K562 (cell line): ENCODE data around the gene VWA5B1. TPM values are rescaled to one million over a fixed set of nuclear protein-coding genes. Genes with fewer than 3 reads are reported as not detected.

Source experiments
- ATAC-seq: fragments of 200-7000 bp; cut with Tn5 transposase; 3 replicates; pipeline ENCODE4 v1.9.1; 2020; ENCODE audit warnings: moderate library complexity
- BruUV-seq: library from RNA; stranded (reverse); fragments of 400-500 nt; replicated peaks from 2 replicates; lab custom pipeline; 2021; lab: Mats Ljungman, UMichigan
- CTCF ChIA-PET: fragments of 300-600 bp; formaldehyde crosslinking; extraction: SDS; loops from one replicate; lab custom pipeline; 2021; ENCODE audit warnings: low intra/inter-chr PET ratio; lab: Yijun Ruan, JAX
- POLR2A ChIA-PET: fragments of 300-600, 350-650 bp; sonication (Branson Sonifier 250); formaldehyde crosslinking; extraction: SDS; loops from one replicate; lab custom pipeline; 2021; ENCODE audit warnings: antibody characterized with exemption, inconsistent platforms; lab: Yijun Ruan, JAX
- DNase-seq, 4 experiments: peaks; one replicate each; pipeline versions ENCODE4 v3.0.0 to v3.0.0-alpha.2; 2011 to 2018; ENCODE audit warnings: low spot score in 3 of 4, mixed read lengths in 3 of 4; ENCODE audit errors: extremely low read depth in 1 of 4
- FAIRE-seq: peaks from 2 replicates; lab custom pipeline; 2011; peaks lifted over from hg19 to GRCh38; lab: Jason Lieb, UNC
- H2AFZ ChIP-seq: 2 replicates; pipeline ENCODE4 v1.6.0; 2011; ENCODE audit warnings: low read depth, low read length, control low read depth, inconsistent platforms
- H3K27ac ChIP-seq: fragments of 200-600 bp; 3 replicates; pipeline ENCODE4 v1.8.0; 2011; ENCODE audit warnings: low read depth, mild to moderate bottlenecking, control low read depth, inconsistent platforms, low read length, moderate library complexity, mixed read lengths; ENCODE audit errors: extremely low read depth
- H3K27me3 ChIP-seq, 2 experiments: fragments of 300-600 bp in 1 of 2; 2 replicates in 1 of 2; 3 replicates in 1 of 2; pipeline versions ENCODE4 v1.6.0 to v1.8.0; 2011; ENCODE audit warnings: inconsistent platforms in 2 of 2, low read length in 2 of 2, mild to moderate bottlenecking in 1 of 2, mixed read lengths in 1 of 2, moderate library complexity in 1 of 2; ENCODE audit not compliant: control insufficient read depth in 2 of 2, insufficient read depth in 2 of 2
- H3K36me3 ChIP-seq: fragments of 300-600 bp; 3 replicates; pipeline ENCODE4 v1.8.0; 2011; ENCODE audit warnings: mild to moderate bottlenecking, low read length, inconsistent platforms; ENCODE audit not compliant: control insufficient read depth, insufficient read depth
- H3K4me1 ChIP-seq, 2 experiments: fragments of 200-600 bp in 1 of 2; replicated peaks in 1 of 2; 2 replicates in 1 of 2; 3 replicates in 1 of 2; pipeline versions ENCODE4 v1.5.1 to v1.8.0; 2011; ENCODE audit warnings: inconsistent platforms in 2 of 2, low read length in 2 of 2, mild to moderate bottlenecking in 1 of 2, mixed read lengths in 1 of 2, moderate library complexity in 1 of 2; ENCODE audit not compliant: control insufficient read depth in 2 of 2, insufficient read depth in 2 of 2
- H3K4me2 ChIP-seq: 2 replicates; pipeline ENCODE4 v1.6.1; 2011; ENCODE audit warnings: low read length, control low read depth, inconsistent platforms, mixed read lengths; ENCODE audit not compliant: insufficient read depth
- H3K4me3 ChIP-seq: fragments of 200-600 bp; sonication (generic), shearing (Covaris generic); 2 replicates; pipeline ENCODE4 v1.5.1; 2016; ENCODE audit warnings: control low read depth, inconsistent platforms
- H3K79me2 ChIP-seq: fragments of 200-600 bp; 3 replicates; pipeline ENCODE4 v1.8.0; 2011; ENCODE audit warnings: low read length, inconsistent platforms; ENCODE audit not compliant: control insufficient read depth, insufficient read depth
- H3K9ac ChIP-seq, 2 experiments: 2 replicates each; pipeline versions ENCODE4 v1.6.0 to v1.6.1; 2011; ENCODE audit warnings: low read depth in 2 of 2, low read length in 2 of 2, control low read depth in 1 of 2, inconsistent platforms in 1 of 2, mild to moderate bottlenecking in 1 of 2, mixed read lengths in 1 of 2; ENCODE audit not compliant: insufficient read depth in 1 of 2
- H3K9me1 ChIP-seq: one replicate; pipeline ENCODE4 v1.6.0; 2011; ENCODE audit warnings: inconsistent platforms, mild to moderate bottlenecking, low read length, moderate library complexity; ENCODE audit not compliant: control insufficient read depth, insufficient read depth
- H3K9me3 ChIP-seq: replicated peaks from 2 replicates; pipeline ENCODE4 v1.5.1; 2011; ENCODE audit warnings: low read depth, low read length, inconsistent platforms; ENCODE audit not compliant: control insufficient read depth, insufficient read depth
- H4K20me1 ChIP-seq: replicated peaks from 2 replicates; pipeline ENCODE4 v1.6.1; 2011; ENCODE audit warnings: low read length, inconsistent platforms, mixed read lengths; ENCODE audit not compliant: control insufficient read depth, insufficient read depth
- CREM ChIP-seq: IDR thresholded peaks from 2 replicates; pipeline ENCODE4 v1.6.1; 2014; ENCODE audit warnings: antibody characterized with exemption, low read depth
- DMBX1 ChIP-seq: fragments of 250-450 bp; sonication (Bioruptor Pico); IDR thresholded peaks from 2 replicates; pipeline ENCODE4 v1.8.0; 2022; ENCODE audit warnings: inconsistent platforms, mild to moderate bottlenecking, moderate library complexity, borderline replicate concordance
- NFATC3 ChIP-seq: fragments of 450-650 bp; IDR thresholded peaks from 2 replicates; pipeline ENCODE4 v1.6.1; 2017; ENCODE audit warnings: mild to moderate bottlenecking
- RBM39 ChIP-seq: fragments of 200-400 bp; formaldehyde crosslinking; optimal IDR thresholded peaks from 2 replicates; pipeline ENCODE3; 2018; ENCODE audit warnings: low read depth, low read length
- RUNX1 ChIP-seq: sonication (generic); IDR thresholded peaks from 2 replicates; pipeline ENCODE4 v1.6.1; 2016; ENCODE audit warnings: antibody characterized with exemption, low read depth
- TAF9B ChIP-seq: fragments of 450-650 bp; IDR thresholded peaks from 2 replicates; pipeline ENCODE4 v1.6.1; 2018; ENCODE audit warnings: mild to moderate bottlenecking; ENCODE audit not compliant: partially characterized antibody
- ZNF3 ChIP-seq: fragments of 250-450 bp; sonication (Bioruptor Pico); IDR thresholded peaks from 2 replicates; pipeline ENCODE4 v1.5.0; 2021; ENCODE audit warnings: mild to moderate bottlenecking, moderate library complexity
- ZNF695 ChIP-seq: fragments of 450-650 bp; formaldehyde crosslinking; IDR thresholded peaks from 2 replicates; pipeline ENCODE4 v1.4.0; 2020; ENCODE audit warnings: mild to moderate bottlenecking, moderate library complexity
- ZNF699 ChIP-seq: fragments of 250-450 bp; sonication (Bioruptor Pico); IDR thresholded peaks from 2 replicates; pipeline ENCODE4 v1.8.0; 2021; ENCODE audit warnings: mild to moderate bottlenecking, moderate library complexity; ENCODE audit not compliant: insufficient replicate concordance
- ZZZ3 ChIP-seq: fragments of 450-650 bp; IDR thresholded peaks from 2 replicates; pipeline ENCODE4 v1.6.1; 2016; ENCODE audit warnings: antibody characterized with exemption, mild to moderate bottlenecking, moderate library complexity
- WGBS: fragments of 100-300 bp; shearing (Covaris generic); methylation state at CpG from one replicate; pipeline ENCODE4 v1.1.6; 2016; ENCODE audit warnings: low coverage, mixed read lengths; ENCODE audit not compliant: insufficient coverage; ENCODE audit errors: missing lambda C conversion rate; 5-methylcytosine and 5-hydroxymethylcytosine counted together
- in situ Hi-C: fragments of 300-500 bp; cut with MboI; formaldehyde crosslinking; loops from 4 replicates; pipeline ENCODE4 v1.15.0; 2018; ENCODE audit warnings: inconsistent platforms, mixed read lengths
- intact Hi-C: fragments of 100-400 bp; cut with micrococcal nuclease; formaldehyde crosslinking; loops from 2 replicates; pipeline ENCODE4 v1.14.2; 2022
- polyA plus RNA-seq, 8 experiments: library from polyadenylated mRNA; depleted of rRNA in 4 of 8; stranded (reverse) in 5 of 8; unstranded in 3 of 8; fragments of >200 nt; fragmentation: Nextera tagmentation in 2 of 8; fragmentation: Illumina TruSeq in 1 of 8; extraction: Ambion mirVana in 2 of 8; extraction: Trizol in 1 of 8; gene quantifications; 2 replicates each; pipeline versions ENCODE4 v1.2.1 to v1.2.3, GENCODE V29; 2011 to 2014; ENCODE audit warnings: inconsistent platforms in 1 of 8, missing spikeins in 1 of 8
- total RNA-seq, 7 experiments: library from RNA; depleted of rRNA in 6 of 7; stranded (reverse); fragments of >200 nt in 6 of 7; fragmentation: Illumina TruSeq in 2 of 7; extraction: Trizol in 2 of 7; gene quantifications; 2 replicates each; pipeline versions ENCODE4 v1.2.1 to v1.2.3, GENCODE V29; 2011 to 2021; ENCODE audit warnings: low replicate concordance in 1 of 7
- TF ChIP-seq, protein P1 (sequence below): sonication (generic); formaldehyde crosslinking; IDR thresholded peaks from 2 replicates; pipeline ENCODE4 v1.9.0; 2022; ENCODE audit warnings: mild to moderate bottlenecking, missing genetic modification reagents

The VWA5B1 gene
- total and polyA plus RNA-seq, 9 of the 15 experiments (the other 6 are each of a cell fraction or from before 2014, with no cell fraction given) = not detected

- H3K9me3 ChIP-seq = no peaks in the 10 kb centered on the region
- TF ChIP-seq, protein P1, sequence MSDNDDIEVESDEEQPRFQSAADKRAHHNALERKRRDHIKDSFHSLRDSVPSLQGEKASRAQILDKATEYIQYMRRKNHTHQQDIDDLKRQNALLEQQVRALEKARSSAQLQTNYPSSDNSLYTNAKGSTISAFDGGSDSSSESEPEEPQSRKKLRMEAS (CRISPR knock-in tag) = no peak
- TF ChIP-seq CREM (no peak), NFATC3 (no peak), ZNF695 (CRISPR knock-in tag) (no peak), ZNF699 (CRISPR knock-in tag) (no peak), TAF9B (no peak), RBM39 (no peak), DMBX1 (CRISPR knock-in tag) (no peak), RUNX1 (no peak), ZNF3 (CRISPR knock-in tag) (no peak), ZZZ3 (no peak)
- TF ChIP-seq, all 486 proteins: peak for 0
- Histone ChIP-seq H3K4me2 (no peak overlapping the region), H3K79me2 (no peaks in the 10 kb centered on the region), H3K4me1 (peaks cover 0 to 2% of the 10 kb centered on the region in 2 experiments; a peak in 1 of 5 replicates), H3K36me3 (no peaks in the 10 kb centered on the region), H2AFZ (no peak overlapping the region), H4K20me1 (peaks cover 11% of the 10 kb centered on the region; the same call in 1 of the 2 replicates), H3K4me3 (no peak overlapping the region), H3K27ac (no peak overlapping the region), H3K27me3 (peaks cover 20 to 58% of the 10 kb centered on the region in 2 experiments; a peak in 3 of 5 replicates), H3K9ac (no peak overlapping the region), H3K9me1 (peaks cover 3% of the 10 kb centered on the region)
- ChIA-PET CTCF (no interaction called here), POLR2A (interaction anchor here (0.6 kb wide), 1 partner anchor 148 kb away, joined by 3 read pairs; no protein-coding TSS in a partner anchor)
- FAIRE-seq (no peak), ATAC-seq (no peak), DNase-seq (no peak)
- WGBS = 6% methylated on average over 7 of the region's 7 CpGs
- intact Hi-C loops = no loop called here
- BruUV-seq = no TSS peak
- in situ Hi-C loops = no loop called here
These were observed 59.7 kb downstream of the VWA5B1 start for GRCh38 chr1:20350421-20350820.
